Heart right ventricle (tissue), 16 donors: Measurements from ENCODE around the gene ACVRL1. TPM values are rescaled to one million over a fixed set of nuclear protein-coding genes. Genes with fewer than 3 reads are reported as not detected.

Experiments
- ATAC-seq, 8 donors: fragments of 200-7000 bp; cut with Tn5 transposase; one replicate each; pipeline ENCODE4 v1.9.1; 2020; ENCODE audit warnings: mild to moderate bottlenecking in 8 of 8, moderate library complexity in 8 of 8, moderate number of reproducible peaks in 1 of 8
- DNase-seq, 2 donors: peaks; one replicate each; pipeline ENCODE4 v3.0.0-alpha.2; 2020
- H3K27ac ChIP-seq, 10 donors: fragments of 200-600 bp; sonication (generic) in 2 of 10; one replicate each; pipeline versions ENCODE4 v1.5.0 to v1.8.0; 2020 to 2022; ENCODE audit warnings: mild to moderate bottlenecking in 3 of 10
- H3K27me3 ChIP-seq, 7 donors: fragments of 200-600 bp; one replicate each; pipeline ENCODE4 v1.8.0; 2021 to 2022; ENCODE audit warnings: mild to moderate bottlenecking in 2 of 7
- H3K36me3 ChIP-seq, 9 donors: fragments of 200-600 bp; sonication (generic) in 1 of 9; one replicate each; pipeline versions ENCODE4 v1.5.0 to v1.8.0; 2020 to 2022; ENCODE audit warnings: mild to moderate bottlenecking in 2 of 9
- H3K4me1 ChIP-seq, 9 donors: fragments of 200-600 bp; sonication (generic) in 1 of 9; one replicate each; pipeline versions ENCODE4 v1.5.0 to v1.8.0; 2020 to 2022; ENCODE audit warnings: mild to moderate bottlenecking in 4 of 9
- H3K4me3 ChIP-seq, 10 donors: fragments of 200-600 bp; sonication (generic) in 2 of 10; one replicate each; pipeline versions ENCODE4 v1.5.0 to v1.8.0; 2020 to 2022; ENCODE audit warnings: mild to moderate bottlenecking in 7 of 10, moderate library complexity in 2 of 10
- H3K9me3 ChIP-seq, 11 donors: fragments of 200-600 bp in 10 of 11; sonication (generic) in 2 of 11; one replicate each; pipeline versions ENCODE4 v1.5.0 to v1.8.0; 2013 to 2022; ENCODE audit warnings: mild to moderate bottlenecking in 2 of 11, control low read depth in 1 of 11, moderate library complexity in 1 of 11
- WGBS, 2 donors: extraction: QIAGEN DNeasy Blood & Tissue Kit; methylation state at CpG; one replicate each; pipeline ENCODE4 v1.1.7; 2013; ENCODE audit warnings: inconsistent platforms in 1 of 2; 5-methylcytosine and 5-hydroxymethylcytosine counted together
- intact Hi-C, 10 donors: fragments of 100-400 bp; cut with DNase I; formaldehyde crosslinking; loops; one replicate each; pipeline versions ENCODE4 v1.11.1 to v1.14.2; 2022
- polyA plus RNA-seq, 2 donors: library from polyadenylated mRNA; stranded (reverse); fragments of 200-250 nt; gene quantifications; one replicate each; pipeline ENCODE4 v1.2.3, GENCODE V29; 2013
- total RNA-seq, 10 donors: library from RNA; stranded (reverse); fragmentation: NEBNext Ultra II Directional in 3 of 10; extraction: Animal tissue kit (Norgen Biotek cat#: 25700) in 3 of 10; gene quantifications; one replicate each; pipeline versions ENCODE4 v1.2.1 to v1.2.4, GENCODE V29; 2021 to 2023
- TF ChIP-seq, protein P1 (sequence below), 9 donors: fragments of 200-600 bp; sonication (generic) in 2 of 9; IDR thresholded peaks; one replicate each; pipeline versions ENCODE4 v1.5.0 to v1.8.0; 2021 to 2022; ENCODE audit warnings: antibody characterized with exemption in 9 of 9, mild to moderate bottlenecking in 5 of 9, moderate library complexity in 1 of 9
- donor health status: Arrhythmogenic right ventricular cardiomyopathy.
- donor health status: ischemic (EF 13 %, LVEDD 7.1; RV severe dilation, severe dysfunction).
- donor health status: healthy with polysubstance abuse.
- donor health status: DM: no; HTN: yes; CAD: no.
- donor health status: DM: no; HTN: no; CAD: no.
- donor health status: ischemic (EF 25% LVEDD 6.9; RV normal size, moderate dysfunction).
- donor health status: ischemic (EF 25% LVEDD 5.7; RV mildly dilated, moderate dysfunction).
- donor health status: healthy.
- donor health status: DM: yes; HTN: yes; CAD: no.
- donor health status: Ischemic cardiomyopathy.
- donor health status: ischemic (EF 35%, LVEDD 5.7; RV mildly dilated, moderate dysfunction).
- donor health status: nonischemic (EF 11% LVEDD 7.7; RV severe dilation, severe dysfunction).
- donor health status: DM: yes; HTN: yes; CAD: no.
- donor health status: PGD.
- donor health status: ischemic (EF 29% LVEDD 5.4; RV normal size, mild dysfunction).
- donor health status: nonischemic (EF 23%, LVEDD 6.1; RV moderate dilation, normal function).

The ACVRL1 gene
- total and polyA plus RNA-seq, 12 donors = 16.6 to 68.0 (median 30.4) TPM

DNA sequence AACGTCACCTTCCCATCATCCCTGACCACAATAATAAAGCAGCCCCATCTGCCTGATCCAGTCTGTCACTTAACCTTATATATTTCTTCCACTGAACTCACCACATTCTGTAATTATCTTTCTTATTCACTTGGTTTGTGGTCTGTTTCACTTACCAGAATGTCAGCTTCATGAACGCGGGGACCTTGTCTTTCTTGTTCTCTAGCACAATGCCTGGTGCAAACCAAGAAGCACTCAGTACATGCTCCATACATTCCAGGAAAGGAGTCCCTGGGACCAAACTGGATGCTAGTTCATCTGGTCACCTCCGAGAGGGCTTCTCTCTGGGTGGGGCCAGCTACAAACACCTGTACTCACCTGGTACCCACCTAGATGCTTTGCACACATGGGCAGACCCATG, 36.8 kb upstream of the ACVRL1 start:
- TF ChIP-seq, protein P1, sequence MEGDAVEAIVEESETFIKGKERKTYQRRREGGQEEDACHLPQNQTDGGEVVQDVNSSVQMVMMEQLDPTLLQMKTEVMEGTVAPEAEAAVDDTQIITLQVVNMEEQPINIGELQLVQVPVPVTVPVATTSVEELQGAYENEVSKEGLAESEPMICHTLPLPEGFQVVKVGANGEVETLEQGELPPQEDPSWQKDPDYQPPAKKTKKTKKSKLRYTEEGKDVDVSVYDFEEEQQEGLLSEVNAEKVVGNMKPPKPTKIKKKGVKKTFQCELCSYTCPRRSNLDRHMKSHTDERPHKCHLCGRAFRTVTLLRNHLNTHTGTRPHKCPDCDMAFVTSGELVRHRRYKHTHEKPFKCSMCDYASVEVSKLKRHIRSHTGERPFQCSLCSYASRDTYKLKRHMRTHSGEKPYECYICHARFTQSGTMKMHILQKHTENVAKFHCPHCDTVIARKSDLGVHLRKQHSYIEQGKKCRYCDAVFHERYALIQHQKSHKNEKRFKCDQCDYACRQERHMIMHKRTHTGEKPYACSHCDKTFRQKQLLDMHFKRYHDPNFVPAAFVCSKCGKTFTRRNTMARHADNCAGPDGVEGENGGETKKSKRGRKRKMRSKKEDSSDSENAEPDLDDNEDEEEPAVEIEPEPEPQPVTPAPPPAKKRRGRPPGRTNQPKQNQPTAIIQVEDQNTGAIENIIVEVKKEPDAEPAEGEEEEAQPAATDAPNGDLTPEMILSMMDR (IDR thresholded peaks at IDR 0.05) = no peak
- intact Hi-C loops = loop anchor here in 8 of 10 donors (5.0 to 10.0 kb wide), 8 partner anchors 38 to 448 kb away; partner anchors contain the start of gene SLC4A8 (in 2 of the 8)
- peaks cover 0 to 41% (median 20%) of the 10 kb centered on the region in 7 donors for H3K27me3 ChIP-seq
- 80% methylated on average over 4 of the region's 4 CpGs for WGBS, 2 donors
- H3K27ac ChIP-seq = no peak overlapping the region
- no peaks in the 10 kb centered on the region for H3K36me3 ChIP-seq
- DNase-seq = no peak
- no peak overlapping the region for H3K4me3 ChIP-seq
- no peak for ATAC-seq
- no peaks in the 10 kb centered on the region for H3K9me3 ChIP-seq
- H3K4me1 ChIP-seq = peaks cover 6 to 36% (median 20%) of the 10 kb centered on the region in 9 donors

DNA sequence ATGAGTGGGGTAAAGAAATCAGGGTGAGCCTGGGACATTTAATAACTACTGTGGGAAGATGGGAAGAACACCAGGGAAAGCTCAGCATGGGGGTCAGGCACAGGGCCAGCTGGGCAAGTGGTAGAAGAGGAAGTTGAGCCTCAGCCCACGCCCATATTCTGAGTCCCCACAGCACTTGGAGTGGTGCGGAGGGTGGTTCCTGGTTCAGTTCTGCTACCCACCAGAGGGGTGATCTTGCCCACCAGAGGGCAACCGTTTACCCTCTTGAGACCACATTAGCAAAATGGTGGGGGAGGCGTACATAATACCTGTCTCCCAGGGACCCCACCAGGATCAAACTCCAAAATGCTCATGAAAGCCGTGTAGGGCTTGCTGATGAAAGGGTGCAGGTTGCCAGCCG, 36.2 kb upstream of the ACVRL1 start:
- ATAC-seq (peak in 2 of 8 donors; percentile 30 to 36), DNase-seq (no peak)
- Histone ChIP-seq H3K4me3 (no peak overlapping the region), H3K36me3 (no peaks in the 10 kb centered on the region), H3K4me1 (peaks cover 6 to 36% (median 20%) of the 10 kb centered on the region in 9 donors), H3K27me3 (peaks cover 0 to 41% (median 20%) of the 10 kb centered on the region in 7 donors), H3K27ac (no peak overlapping the region), H3K9me3 (no peaks in the 10 kb centered on the region)
- TF ChIP-seq, protein P1 (IDR thresholded peaks at IDR 0.05) = no peak
- intact Hi-C loops = loop anchor here in 8 of 10 donors (5.0 to 10.0 kb wide), 8 partner anchors 39 to 449 kb away; partner anchors contain the start of gene SLC4A8 (in 2 of the 8)
- 74 to 80% methylated on average over 6 of the region's 6 CpGs for WGBS, 2 donors

DNA sequence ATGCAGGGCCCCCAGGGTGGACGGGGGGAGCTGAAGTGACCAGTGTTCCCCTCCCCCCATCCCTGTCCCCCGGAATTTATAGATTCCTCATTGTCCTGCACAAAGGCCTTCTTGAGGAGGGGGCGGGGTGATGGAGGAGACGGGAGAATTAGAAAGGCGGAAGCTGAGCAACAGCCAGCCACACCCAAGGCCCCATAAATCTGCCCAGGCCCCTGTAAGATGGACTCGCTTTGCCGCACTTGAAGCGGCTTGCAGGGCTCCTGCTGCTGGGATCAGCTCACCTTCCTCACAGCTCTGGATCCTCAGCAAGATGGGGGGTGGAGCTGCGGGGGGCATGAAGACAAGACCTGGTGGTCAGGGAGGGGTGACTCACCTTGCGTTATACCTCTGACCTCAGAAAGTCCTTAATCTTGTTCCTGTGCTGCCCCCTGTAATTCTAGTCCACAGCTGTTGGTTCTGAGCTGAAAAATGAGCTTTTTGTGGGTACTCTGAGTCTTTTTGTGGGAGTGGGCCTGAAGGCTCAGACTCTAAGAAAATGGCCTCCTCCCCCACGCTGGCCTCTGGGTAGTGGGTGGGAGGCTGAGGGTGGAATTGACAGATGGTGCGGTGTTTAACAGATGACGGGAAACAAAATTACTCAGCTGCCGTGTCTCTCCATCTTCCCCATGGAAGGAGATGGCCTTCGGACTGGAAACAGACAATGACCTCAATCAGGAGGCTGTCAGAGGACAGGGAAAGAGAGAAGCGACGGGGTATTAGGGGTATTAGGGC, 35.2 kb upstream of the ACVRL1 start:
- Histone ChIP-seq H3K36me3 (no peaks in the 10 kb centered on the region), H3K9me3 (no peaks in the 10 kb centered on the region), H3K4me1 (peaks cover 6 to 36% (median 20%) of the 10 kb centered on the region in 9 donors), H3K27me3 (peaks cover 0 to 41% (median 20%) of the 10 kb centered on the region in 7 donors), H3K4me3 (no peak overlapping the region), H3K27ac (no peak overlapping the region)
- no peak for ATAC-seq
- no peak for DNase-seq
- TF ChIP-seq, protein P1 (IDR thresholded peaks at IDR 0.05) = no peak
- intact Hi-C loops = loop anchor here in 8 of 10 donors (5.0 to 10.0 kb wide), 8 partner anchors 40 to 450 kb away; partner anchors contain the start of gene SLC4A8 (in 2 of the 8)
- 85% methylated on average over 17 of the region's 17 CpGs for WGBS, 2 donors

DNA sequence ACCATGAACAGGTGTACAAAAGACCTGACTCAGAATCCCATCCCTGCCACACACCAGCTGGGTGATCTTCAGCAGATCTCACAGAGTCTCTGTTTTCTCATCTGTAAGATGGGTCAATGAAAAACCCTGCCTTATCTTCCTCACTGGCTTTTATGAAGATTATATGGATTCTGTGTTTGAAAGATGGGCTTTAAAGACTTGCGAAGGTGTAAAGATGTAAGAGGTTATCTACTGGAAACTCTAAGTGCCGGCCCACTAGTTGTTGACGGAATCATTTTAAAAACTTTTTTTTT, 34.7 kb upstream of the ACVRL1 start:
- Histone ChIP-seq H3K9me3 (no peaks in the 10 kb centered on the region), H3K27me3 (peaks cover 0 to 36% (median 20%) of the 10 kb centered on the region in 7 donors), H3K4me3 (no peak overlapping the region), H3K36me3 (no peaks in the 10 kb centered on the region), H3K27ac (no peak overlapping the region), H3K4me1 (peaks cover 6 to 36% (median 20%) of the 10 kb centered on the region in 9 donors)
- DNase-seq = no peak
- intact Hi-C loops = loop anchor here in 8 of 10 donors (5.0 to 10.0 kb wide), 8 partner anchors 40 to 450 kb away; partner anchors contain the start of gene SLC4A8 (in 2 of the 8)
- TF ChIP-seq, protein P1 (IDR thresholded peaks at IDR 0.05) = no peak
- WGBS, 2 donors = 97 to 98% methylated on average over 3 of the region's 3 CpGs
- ATAC-seq = no peak
